ENCODE data around the gene ZNHIT6. TPM values are rescaled to one million over a fixed set of nuclear protein-coding genes. Genes with fewer than 3 reads are reported as not detected.

Gene ZNHIT6
- total and polyA plus RNA-seq, 2 of the 8 experiments (the other 6 are each of a cell fraction or from before 2014, with no cell fraction given) = 5.9 to 17.2 TPM

DNA sequence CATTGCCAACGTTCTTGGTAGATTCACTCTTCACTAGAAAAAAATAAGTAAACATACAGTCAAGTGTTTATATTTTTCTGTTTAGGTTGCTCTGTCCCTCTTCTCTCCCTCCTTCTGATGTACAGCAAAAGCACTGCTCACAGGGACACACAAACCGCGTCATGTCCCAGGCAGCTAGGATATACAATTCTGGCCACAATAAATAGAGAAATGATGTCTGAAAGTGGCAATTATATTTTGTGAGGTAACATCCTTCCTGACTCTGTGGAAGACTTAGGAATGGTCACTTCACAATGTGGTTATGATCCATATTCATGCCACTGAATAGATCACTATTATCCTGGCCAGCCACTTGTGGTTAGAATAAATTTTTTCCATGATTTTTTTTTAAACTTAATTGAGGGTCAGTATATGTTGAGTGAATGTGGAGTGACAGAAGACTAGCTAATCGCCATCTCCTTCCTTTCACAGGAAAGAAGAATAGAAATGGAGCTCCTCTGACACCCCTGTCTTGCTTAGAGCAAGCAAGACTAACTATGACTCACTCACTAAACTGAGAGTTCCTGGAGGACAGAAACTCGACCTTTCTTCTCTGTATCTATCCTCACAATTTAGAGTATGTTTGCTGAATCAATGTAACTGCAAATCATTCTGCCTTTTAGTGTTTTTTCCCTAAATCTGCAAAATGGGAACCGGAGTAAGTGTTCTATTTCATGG is 54.0 kb downstream of the ZNHIT6 start:
- Histone ChIP-seq H2BK12ac (ENCODE audit: low read depth, low read length) (no peak overlapping the region), H4K8ac (ENCODE audit: extremely low read depth, insufficient read depth, low read length) (no peak overlapping the region), H3K79me1 (ENCODE audit: low read depth, low read length) (no peaks in the 10 kb centered on the region), H3K4me3 (ENCODE audit: extremely low read depth in 1 of 4, insufficient read depth in 2 of 4, low read depth in 3 of 4, low read length in 4 of 4) (no peak overlapping the region), H3K79me2 (ENCODE audit: control insufficient read depth in 1 of 2, insufficient read depth in 2 of 2, low read length in 2 of 2) (no peaks in the 10 kb centered on the region), H3K23me2 (ENCODE audit: low read depth, low read length) (no peaks in the 10 kb centered on the region), H3K14ac (ENCODE audit: insufficient read length) (no peak overlapping the region), H3K4ac (replicated peaks; ENCODE audit: insufficient read length, low read depth, low read length) (no peak overlapping the region), H2AK5ac (ENCODE audit: low read depth, low read length) (no peak overlapping the region), H3K4me1 (replicated peaks in 1 of 4; ENCODE audit: control insufficient read depth in 3 of 4, insufficient read depth in 4 of 4, low read length in 3 of 4) (peaks cover 0 to 6% (median 4%) of the 10 kb centered on the region in 4 experiments; a peak in 2 of 7 replicates), H3K27ac (ENCODE audit: low read depth, low read length) (no peak overlapping the region), H3K36me3 (ENCODE audit: control insufficient read depth in 2 of 4, insufficient read depth in 4 of 4, low read length in 3 of 4) (peaks cover 0 to 12% (median 0%) of the 10 kb centered on the region in 4 experiments; a peak in 2 of 8 replicates), H3K9ac (replicated peaks in 1 of 4; ENCODE audit: extremely low read depth in 1 of 4, low read depth in 3 of 4, low read length in 3 of 4) (no peak overlapping the region; a peak in 1 of 7 replicates), H4K91ac (replicated peaks; ENCODE audit: insufficient read length, low read length) (no peak overlapping the region), H2BK120ac (replicated peaks; ENCODE audit: low read depth, low read length) (no peak overlapping the region), H3K27me3 (replicated peaks in 1 of 4; ENCODE audit: control insufficient read depth in 3 of 4, extremely low read depth in 1 of 4, insufficient read depth in 3 of 4, low read length in 3 of 4) (no peaks in the 10 kb centered on the region), H3K56ac (replicated peaks; ENCODE audit: insufficient read length, low read depth, low read length) (no peak overlapping the region), H2BK5ac (ENCODE audit: low read depth, low read length) (no peak overlapping the region), H4K5ac (ENCODE audit: insufficient read length, low read depth, low read length) (no peak overlapping the region), H4K20me1 (replicated peaks in 1 of 2; ENCODE audit: control insufficient read depth in 1 of 2, insufficient read depth in 2 of 2, low read length in 2 of 2) (no peaks in the 10 kb centered on the region), H3K4me2 (ENCODE audit: insufficient read depth in 1 of 2, low read depth in 2 of 2, low read length in 2 of 2) (no peak overlapping the region), H3K23ac (ENCODE audit: insufficient read length) (no peak overlapping the region), H2BK15ac (ENCODE audit: low read length) (no peak overlapping the region), H2AFZ (ENCODE audit: low read length) (no peak overlapping the region), H2BK20ac (ENCODE audit: low read length) (no peak overlapping the region), H3K9me3 (ENCODE audit: insufficient read depth in 2 of 2, low read depth in 1 of 2, low read length in 1 of 2) (no peaks in the 10 kb centered on the region), H3K18ac (ENCODE audit: extremely low read depth, low read length) (no peak overlapping the region)
- 86% methylated on average over 6 of the region's 6 CpGs; no CpG with 5 or more reads in 1 of the 2 experiments for WGBS, 2 experiments (ENCODE audit: extremely low coverage in 1 of 2, insufficient coverage in 1 of 2, insufficient read length in 1 of 2, insufficient replicate concordance in 2 of 2, low coverage in 1 of 2, low lambda C conversion rate in 2 of 2, missing lambda C conversion rate in 1 of 2)
- ChIA-PET POLR2A (ENCODE audit: partially characterized antibody) (interaction anchor here (0.9 kb wide), 2 partner anchors 66 to 73 kb away, joined by 3 read pairs; no protein-coding TSS in a partner anchor), CTCF (ENCODE audit: partially characterized antibody) (interaction anchor here (0.7 to 1.2 kb wide), 3 partner anchors 10 to 151 kb away, joined by 3 to 4 read pairs (median 3); no protein-coding TSS in a partner anchor)
- DNase-seq (ENCODE audit: low read depth in 1 of 2, low spot score in 2 of 2) = no peak
- FAIRE-seq = no peak
- TF ChIP-seq KDM1A (IDR thresholded peaks at IDR 0.05; ENCODE audit: borderline replicate concordance, low read length) (no peak), ATF2 (IDR thresholded peaks at IDR 0.05; ENCODE audit: low read length) (no peak), SUZ12 (IDR thresholded peaks at IDR 0.05; ENCODE audit: low read length) (no peak), RFX5 (IDR thresholded peaks at IDR 0.05; ENCODE audit: borderline replicate concordance, low read depth, low read length) (no peak), CBX5 (IDR thresholded peaks at IDR 0.05; ENCODE audit: low read depth, low read length) (no peak), KDM4A (IDR thresholded peaks at IDR 0.05; ENCODE audit: low read depth, low read length, severe bottlenecking) (no peak), PHF8 (conservative IDR thresholded peaks at IDR 0.05; ENCODE audit: low read depth, low read length) (no peak), RAD21 (IDR thresholded peaks at IDR 0.05 in 1 of 2, conservative IDR thresholded peaks at IDR 0.05 in 1 of 2; ENCODE audit: low read depth in 2 of 2, low read length in 2 of 2) (no peak), JUND (IDR thresholded peaks at IDR 0.05; ENCODE audit: low read length) (no peak)
